Measurements from ENCODE around the gene FANCF. TPM values are rescaled to one million over a fixed set of nuclear protein-coding genes. Genes with fewer than 3 reads are reported as not detected.

FANCF gene
- total RNA-seq, 1 experiment from 2014 or later: 23.0 TPM

- Mint-ChIP-seq H3K4me3 (peak overlapping the region; percentile 93), H3K4me1 (peaks cover 22% of the 10 kb centered on the region), H3K36me3 (no peaks in the 10 kb centered on the region), H3K27ac (peak overlapping the region; percentile 64; the same call in 1 of the 2 replicates), H3K9me3 (no peaks in the 10 kb centered on the region), H3K27me3 (ENCODE audit: low read depth) (peaks cover 17% of the 10 kb centered on the region)
- DNase-seq (ENCODE audit: low spot score) (peak; percentile 77), ATAC-seq (peak; percentile 97)
- TF ChIP-seq KAT7 (CRISPR knock-in tag; IDR thresholded peaks at IDR 0.05; ENCODE audit: borderline replicate concordance): no peak
- TF ChIP-seq TCF7 (CRISPR knock-in tag; IDR thresholded peaks at IDR 0.05; ENCODE audit: low read depth): no peak
- 0 out of 2 replicates have a peak, but pooled peaks have one; percentile 14 for TF ChIP-seq FOXP1 (CRISPR knock-in tag; IDR thresholded peaks at IDR 0.05; ENCODE audit: borderline replicate concordance)
- TF ChIP-seq ETV6 (CRISPR knock-in tag; IDR thresholded peaks at IDR 0.05): no peak
- TF ChIP-seq E2F5 (CRISPR knock-in tag; IDR thresholded peaks at IDR 0.05): no peak
- TF ChIP-seq, protein P1, sequence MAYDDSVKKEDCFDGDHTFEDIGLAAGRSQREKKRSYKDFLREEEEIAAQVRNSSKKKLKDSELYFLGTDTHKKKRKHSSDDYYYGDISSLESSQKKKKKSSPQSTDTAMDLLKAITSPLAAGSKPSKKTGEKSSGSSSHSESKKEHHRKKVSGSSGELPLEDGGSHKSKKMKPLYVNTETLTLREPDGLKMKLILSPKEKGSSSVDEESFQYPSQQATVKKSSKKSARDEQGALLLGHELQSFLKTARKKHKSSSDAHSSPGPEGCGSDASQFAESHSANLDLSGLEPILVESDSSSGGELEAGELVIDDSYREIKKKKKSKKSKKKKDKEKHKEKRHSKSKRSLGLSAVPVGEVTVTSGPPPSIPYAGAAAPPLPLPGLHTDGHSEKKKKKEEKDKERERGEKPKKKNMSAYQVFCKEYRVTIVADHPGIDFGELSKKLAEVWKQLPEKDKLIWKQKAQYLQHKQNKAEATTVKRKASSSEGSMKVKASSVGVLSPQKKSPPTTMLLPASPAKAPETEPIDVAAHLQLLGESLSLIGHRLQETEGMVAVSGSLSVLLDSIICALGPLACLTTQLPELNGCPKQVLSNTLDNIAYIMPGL (CRISPR knock-in tag; IDR thresholded peaks at IDR 0.05): peak; percentile 71; the same call in 1 of the 2 replicates
- 0 out of 2 replicates have a peak, but pooled peaks have one; percentile 9 for TF ChIP-seq GABPB1 (CRISPR knock-in tag; IDR thresholded peaks at IDR 0.05)
- TF ChIP-seq, protein P2, sequence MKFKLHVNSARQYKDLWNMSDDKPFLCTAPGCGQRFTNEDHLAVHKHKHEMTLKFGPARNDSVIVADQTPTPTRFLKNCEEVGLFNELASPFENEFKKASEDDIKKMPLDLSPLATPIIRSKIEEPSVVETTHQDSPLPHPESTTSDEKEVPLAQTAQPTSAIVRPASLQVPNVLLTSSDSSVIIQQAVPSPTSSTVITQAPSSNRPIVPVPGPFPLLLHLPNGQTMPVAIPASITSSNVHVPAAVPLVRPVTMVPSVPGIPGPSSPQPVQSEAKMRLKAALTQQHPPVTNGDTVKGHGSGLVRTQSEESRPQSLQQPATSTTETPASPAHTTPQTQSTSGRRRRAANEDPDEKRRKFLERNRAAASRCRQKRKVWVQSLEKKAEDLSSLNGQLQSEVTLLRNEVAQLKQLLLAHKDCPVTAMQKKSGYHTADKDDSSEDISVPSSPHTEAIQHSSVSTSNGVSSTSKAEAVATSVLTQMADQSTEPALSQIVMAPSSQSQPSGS (CRISPR knock-in tag; IDR thresholded peaks at IDR 0.05; ENCODE audit: borderline replicate concordance, low read depth): no peak
- TF ChIP-seq ATF6 (CRISPR knock-in tag; IDR thresholded peaks at IDR 0.05): no peak
- TF ChIP-seq CBFB (CRISPR knock-in tag; IDR thresholded peaks at IDR 0.05; ENCODE audit: low read depth): no peak
- ChIA-PET CTCF (interaction anchor here (0.7 to 1.2 kb wide), 4 partner anchors 9 to 121 kb away, joined by 3 to 5 read pairs (median 3); partner anchors contain the start of gene FANCF), POLR2A (interaction anchor here (0.9 kb wide), 1 partner anchor 42 kb away, joined by 5 read pairs; no protein-coding TSS in a partner anchor)
Measured at GRCh38 chr11:22666688-22667439, 41.2 kb upstream of the FANCF start.

GRCh38 chr11:22666325-22666687 lies 40.7 kb upstream of the FANCF start, which contains the start of gene GAS2:
GAS2 (plus strand) TSS chr11:22666611; CDS start chr11:22674870, 8,259 bp downstream.
- Mint-ChIP-seq H3K4me3 (peak within 1 kb of the TSS; percentile 93), H3K27me3 (ENCODE audit: low read depth) (peaks cover 17% of the 10 kb centered on the region), H3K27ac (peak within 1 kb of the TSS; percentile 64; the same call in 1 of the 2 replicates), H3K9me3 (no peaks in the 10 kb centered on the region), H3K4me1 (peaks cover 22% of the 10 kb centered on the region), H3K36me3 (no peaks in the 10 kb centered on the region)
- DNase-seq (ENCODE audit: low spot score): no peak
- ChIA-PET POLR2A (interaction anchor here (0.9 kb wide), 1 partner anchor 42 kb away, joined by 5 read pairs; no protein-coding TSS in a partner anchor), CTCF (interaction anchor here (0.7 to 1.2 kb wide), 5 partner anchors 9 to 122 kb away, joined by 3 to 5 read pairs (median 3); partner anchors contain the start of gene FANCF)
- no peak for TF ChIP-seq FOXP1 (CRISPR knock-in tag; IDR thresholded peaks at IDR 0.05; ENCODE audit: borderline replicate concordance)
- no peak for TF ChIP-seq NFATC4 (CRISPR knock-in tag; IDR thresholded peaks at IDR 0.05)
- TF ChIP-seq NR1H2 (CRISPR knock-in tag; IDR thresholded peaks at IDR 0.05): no peak
- TF ChIP-seq NFYB (CRISPR knock-in tag; conservative IDR thresholded peaks at IDR 0.05; ENCODE audit: low read depth): no peak
- TF ChIP-seq E2F5 (CRISPR knock-in tag; IDR thresholded peaks at IDR 0.05): no peak
- no peak for TF ChIP-seq GTF2I (CRISPR knock-in tag; conservative IDR thresholded peaks at IDR 0.05)
- TF ChIP-seq KAT7 (CRISPR knock-in tag; IDR thresholded peaks at IDR 0.05; ENCODE audit: borderline replicate concordance): no peak
- no peak for TF ChIP-seq MYBL2 (CRISPR knock-in tag; IDR thresholded peaks at IDR 0.05)
- TF ChIP-seq ZNF232 (CRISPR knock-in tag; IDR thresholded peaks at IDR 0.05): no peak
- TF ChIP-seq ZNF423 (CRISPR knock-in tag; IDR thresholded peaks at IDR 0.05): no peak
- TF ChIP-seq, protein P3, sequence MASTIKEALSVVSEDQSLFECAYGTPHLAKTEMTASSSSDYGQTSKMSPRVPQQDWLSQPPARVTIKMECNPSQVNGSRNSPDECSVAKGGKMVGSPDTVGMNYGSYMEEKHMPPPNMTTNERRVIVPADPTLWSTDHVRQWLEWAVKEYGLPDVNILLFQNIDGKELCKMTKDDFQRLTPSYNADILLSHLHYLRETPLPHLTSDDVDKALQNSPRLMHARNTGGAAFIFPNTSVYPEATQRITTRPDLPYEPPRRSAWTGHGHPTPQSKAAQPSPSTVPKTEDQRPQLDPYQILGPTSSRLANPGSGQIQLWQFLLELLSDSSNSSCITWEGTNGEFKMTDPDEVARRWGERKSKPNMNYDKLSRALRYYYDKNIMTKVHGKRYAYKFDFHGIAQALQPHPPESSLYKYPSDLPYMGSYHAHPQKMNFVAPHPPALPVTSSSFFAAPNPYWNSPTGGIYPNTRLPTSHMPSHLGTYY (CRISPR knock-in tag; IDR thresholded peaks at IDR 0.05): no peak
- TF ChIP-seq ZBTB21 (CRISPR knock-in tag; IDR thresholded peaks at IDR 0.05; ENCODE audit: borderline replicate concordance): no peak
- TF ChIP-seq HMGA2 (CRISPR knock-in tag; IDR thresholded peaks at IDR 0.05): no peak
- no peak; the same call in 1 of the 2 replicates for ATAC-seq
